ENCODE data around the gene AOPEP.
"Not testable (repeated sequence)": the region's sequence is repeated elsewhere in the genome, so short reads cannot be mapped to it uniquely, and the experiment has no call there.

Gene AOPEP

DNA sequence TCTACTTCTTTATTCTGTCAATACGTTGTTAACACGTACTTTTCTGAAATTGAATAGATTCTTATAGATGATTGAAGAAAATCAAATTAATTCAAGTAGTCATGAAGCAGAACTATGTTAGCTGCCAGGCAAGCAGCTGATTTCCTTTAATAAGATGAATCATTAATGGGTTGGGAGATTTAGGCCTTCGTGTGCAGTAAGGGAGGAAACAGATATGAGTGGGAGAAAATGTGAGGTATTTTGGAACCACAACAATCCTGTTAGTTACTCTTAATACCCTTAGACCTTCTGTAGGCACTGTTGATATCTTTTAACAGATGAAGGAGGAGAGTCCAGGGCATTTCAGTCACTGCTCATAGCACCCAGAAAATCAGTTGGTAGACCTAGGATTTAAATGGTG is 121.0 kb downstream of the AOPEP start:
- no peak for DNase-seq (ENCODE audit: low read depth)

DNA sequence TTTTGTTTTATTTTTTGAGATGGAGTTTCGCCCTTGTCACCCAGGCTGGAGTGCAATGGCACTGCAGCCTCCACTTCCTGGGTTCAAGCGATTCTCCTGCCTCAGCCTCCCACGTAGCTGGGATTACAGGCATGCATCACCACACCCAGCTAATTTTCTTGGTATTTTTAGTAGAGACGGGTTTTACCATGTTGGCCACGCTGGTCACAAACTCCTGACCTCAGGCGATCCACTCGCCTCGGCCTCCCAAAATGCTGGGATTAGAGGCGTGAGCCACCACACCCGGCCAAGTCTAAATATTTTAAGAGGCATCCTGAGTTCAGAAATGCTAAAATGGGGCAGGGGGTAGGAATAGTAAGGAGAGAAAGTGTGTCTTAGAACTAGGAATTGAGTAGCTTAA is 122.3 kb downstream of the AOPEP start:
- not testable (repeated sequence) for DNase-seq (ENCODE audit: low read depth)

DNA sequence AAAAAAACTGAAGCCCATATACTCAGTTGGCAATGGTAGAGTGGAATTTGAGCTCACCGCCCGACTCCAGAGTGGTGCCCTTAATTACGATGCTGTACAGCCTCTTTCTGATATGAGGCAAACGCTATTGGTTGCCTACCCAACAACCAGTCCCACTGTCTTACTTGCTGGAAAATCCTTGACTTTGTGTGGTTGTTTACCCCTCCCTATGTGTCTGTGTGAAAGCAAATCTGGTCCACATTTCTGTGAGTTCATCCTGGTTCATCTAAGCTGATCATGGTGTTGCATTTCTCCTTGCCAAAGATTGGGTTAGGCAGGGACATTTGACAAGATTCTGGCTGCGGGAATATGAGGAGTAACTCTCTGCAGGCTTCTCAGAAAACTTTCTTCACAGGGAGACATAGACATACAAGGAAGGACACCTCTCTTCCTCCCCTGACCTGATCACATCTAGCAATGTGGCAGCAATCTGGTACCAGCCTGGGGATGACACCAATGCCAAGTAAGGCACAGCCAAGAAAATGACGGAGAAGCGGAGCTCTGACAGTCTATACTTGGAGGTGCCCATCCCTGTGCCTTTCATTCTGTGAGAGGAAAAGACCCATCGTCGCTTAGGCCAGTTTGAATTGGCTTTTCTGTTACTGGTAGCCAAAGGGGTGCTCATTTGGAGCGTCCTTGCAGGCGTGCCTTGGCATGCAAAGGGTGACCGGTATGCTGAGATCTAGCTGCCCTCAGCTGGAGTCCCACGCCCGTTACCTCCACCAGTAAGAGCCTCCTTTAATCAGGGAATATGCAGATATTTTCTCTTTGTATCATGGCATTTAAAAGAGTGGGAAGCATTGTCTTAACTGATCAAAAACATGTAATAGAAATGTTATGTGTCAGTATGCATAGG is 124.3 kb downstream of the AOPEP start:
- no peak for DNase-seq (ENCODE audit: low read depth)

- DNase-seq (ENCODE audit: low read depth): no peak
Measured at GRCh38 chr9:94851467-94851866, 125.0 kb downstream of the AOPEP start.

GRCh38 chr9:94851892-94852291 is 125.4 kb downstream of the AOPEP start:
- no peak for DNase-seq (ENCODE audit: low read depth)

DNA sequence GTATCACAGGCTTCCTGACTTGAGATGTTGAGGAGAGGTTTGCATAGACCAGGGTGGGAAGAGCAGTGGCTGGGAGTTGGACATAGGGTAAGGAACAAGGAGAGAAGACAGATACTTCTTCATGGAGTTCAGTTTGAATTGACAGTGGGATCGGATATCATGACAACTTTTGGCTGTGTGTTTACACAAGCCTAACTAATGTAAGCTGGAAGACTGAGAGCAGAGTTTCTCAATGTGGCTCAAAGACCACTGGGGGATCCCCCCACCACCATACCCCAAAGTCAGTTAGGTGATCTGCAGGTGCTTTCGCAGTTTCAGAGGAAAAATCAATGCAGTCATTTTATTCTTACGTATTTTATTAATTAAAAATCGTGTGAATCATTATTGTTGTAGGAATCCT is 125.9 kb downstream of the AOPEP start:
- no peak for DNase-seq (ENCODE audit: low read depth)

DNA sequence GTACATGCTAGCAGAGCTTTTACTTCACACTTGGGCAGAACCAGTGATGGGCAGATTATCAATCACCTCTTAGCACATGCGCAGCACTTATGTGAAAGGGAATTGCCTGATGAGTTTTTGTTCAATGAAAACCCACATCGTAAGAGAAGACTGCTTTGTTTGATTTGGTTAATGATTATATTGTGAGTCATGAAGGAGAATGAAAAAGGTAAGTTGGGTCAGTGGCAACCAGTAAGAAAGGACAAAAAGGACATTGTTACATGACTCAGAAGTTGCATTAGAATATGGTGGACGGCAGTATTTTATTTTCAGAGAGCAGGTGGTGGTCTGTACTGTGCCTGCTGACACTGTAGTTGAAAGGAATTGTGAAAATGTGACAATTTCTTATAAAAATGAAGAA is 127.4 kb downstream of the AOPEP start:
- no peak for DNase-seq (ENCODE audit: low read depth)

- no peak for DNase-seq (ENCODE audit: low read depth)
Measured at GRCh38 chr9:94855903-94856302, 129.4 kb downstream of the AOPEP start.

- DNase-seq (ENCODE audit: low read depth): no peak
Measured at GRCh38 chr9:94857791-94858190, 131.3 kb downstream of the AOPEP start.

DNA sequence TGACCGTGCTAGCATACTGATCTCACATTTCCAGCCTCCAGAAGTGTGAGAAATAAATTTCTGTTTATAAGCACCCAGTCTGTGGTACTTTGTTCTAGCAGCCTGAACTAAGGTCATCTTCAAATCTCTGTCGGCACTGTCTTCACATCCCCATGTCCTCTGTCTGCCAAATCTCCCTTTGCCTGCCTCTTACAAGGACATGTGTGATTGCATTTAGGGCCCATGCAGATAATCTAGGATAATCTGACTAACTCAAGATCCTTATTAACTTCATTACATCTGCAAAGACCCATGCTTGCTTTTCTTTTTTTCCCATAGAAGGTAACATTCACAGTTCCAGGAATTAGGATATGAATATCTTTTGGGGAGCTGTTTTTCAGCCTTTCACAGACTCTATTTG is 132.7 kb downstream of the AOPEP start:
- no peak for DNase-seq (ENCODE audit: low read depth)

DNA sequence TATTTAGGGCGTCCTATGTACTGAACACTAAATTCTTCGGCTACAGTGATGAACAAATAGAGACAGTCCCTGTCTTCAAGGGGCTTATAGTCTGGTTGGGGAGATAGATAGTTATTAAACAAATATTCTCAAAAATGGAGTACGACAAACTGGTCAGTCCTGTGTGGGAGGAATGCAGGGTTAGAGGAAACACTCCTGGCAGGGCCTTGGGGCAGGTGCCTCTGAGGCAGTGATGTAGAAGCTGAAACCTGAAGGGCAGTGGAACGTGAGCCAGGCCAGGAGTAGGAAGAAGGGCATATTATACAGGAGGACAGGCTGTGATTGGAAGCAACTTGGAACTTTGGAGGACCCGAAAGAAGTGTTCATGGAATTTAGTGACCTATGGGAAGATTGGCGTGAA is 133.4 kb downstream of the AOPEP start:
- no peak for DNase-seq (ENCODE audit: low read depth)

GRCh38 chr9:94860678-94861588 is 134.4 kb downstream of the AOPEP start:
- peak; percentile 49 for DNase-seq (ENCODE audit: low read depth)

DNA sequence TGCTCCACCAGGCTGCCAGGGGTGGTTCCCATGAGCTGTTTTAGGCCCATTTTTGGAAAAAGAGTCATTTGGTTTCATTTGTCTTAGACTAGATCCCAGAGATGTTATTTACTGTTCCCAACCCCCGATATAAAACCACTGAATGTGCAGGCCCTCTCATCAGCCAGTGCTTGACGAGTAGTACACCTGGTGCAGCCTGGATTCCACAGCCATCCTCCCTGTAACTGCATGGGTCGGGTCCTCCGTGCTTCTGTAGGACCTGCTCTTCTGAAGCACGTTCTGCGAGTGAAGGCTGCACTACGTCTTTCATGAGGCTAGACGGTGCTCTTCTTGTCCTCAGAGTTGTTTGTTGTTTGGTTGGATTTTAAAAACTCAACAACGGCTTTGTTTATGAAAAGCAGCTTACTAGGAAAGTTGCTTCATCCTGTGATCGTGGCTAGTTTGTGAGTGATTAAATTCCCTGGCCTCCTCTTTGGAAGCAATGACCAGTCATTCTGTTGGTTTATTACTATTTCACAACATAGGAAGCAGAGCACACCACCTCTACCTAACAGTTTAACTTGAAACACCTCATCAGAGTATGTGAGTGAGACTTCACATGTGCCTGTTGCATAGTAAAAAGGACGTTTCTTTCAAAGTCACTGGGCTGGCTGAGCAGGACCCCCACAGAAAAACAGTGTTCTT is 135.2 kb downstream of the AOPEP start:
- no peak for DNase-seq (ENCODE audit: low read depth)

DNA sequence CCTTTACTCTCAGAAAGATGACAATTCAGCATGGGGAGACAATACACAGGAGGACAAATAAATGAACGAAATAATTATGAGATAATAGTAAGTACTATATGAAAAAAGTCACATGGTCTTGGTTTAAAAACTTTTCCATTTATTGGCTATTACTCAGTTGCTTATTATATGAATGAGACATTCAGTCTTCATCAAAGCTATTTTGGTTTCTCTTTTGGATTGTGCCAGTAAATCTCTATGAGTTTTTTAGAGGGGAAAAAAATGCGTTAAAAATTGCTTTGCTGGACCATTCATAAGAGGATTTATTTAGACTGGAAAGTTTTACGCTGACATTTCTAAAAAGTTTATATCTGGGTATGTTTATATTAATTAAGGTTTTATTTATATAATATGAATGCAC is 137.7 kb downstream of the AOPEP start:
- DNase-seq (ENCODE audit: low read depth): no peak

GRCh38 chr9:94864862-94865509 is 138.5 kb downstream of the AOPEP start:
- DNase-seq (ENCODE audit: low read depth): no peak

- DNase-seq (ENCODE audit: low read depth): no peak
Measured at GRCh38 chr9:94865582-94866452, 139.3 kb downstream of the AOPEP start.

DNA sequence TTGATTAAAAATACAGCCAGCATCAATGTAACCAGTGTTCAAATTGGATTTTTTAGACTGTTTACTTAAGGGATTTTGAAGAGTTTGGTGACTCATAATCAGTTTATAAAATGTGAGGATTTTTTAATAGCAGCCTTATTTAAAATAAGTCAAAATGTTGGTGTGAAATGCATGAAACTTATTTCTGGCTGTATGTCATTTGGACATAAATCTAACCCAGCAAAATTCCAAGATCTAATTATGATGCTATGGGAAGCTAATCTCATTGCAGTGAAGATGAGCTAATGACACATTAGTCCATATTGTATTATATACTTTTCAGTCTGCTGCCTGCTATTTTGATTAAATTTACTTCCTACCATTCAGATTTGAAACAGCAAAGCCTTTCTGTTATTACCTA is 140.3 kb downstream of the AOPEP start:
- DNase-seq (ENCODE audit: low read depth): no peak

DNA sequence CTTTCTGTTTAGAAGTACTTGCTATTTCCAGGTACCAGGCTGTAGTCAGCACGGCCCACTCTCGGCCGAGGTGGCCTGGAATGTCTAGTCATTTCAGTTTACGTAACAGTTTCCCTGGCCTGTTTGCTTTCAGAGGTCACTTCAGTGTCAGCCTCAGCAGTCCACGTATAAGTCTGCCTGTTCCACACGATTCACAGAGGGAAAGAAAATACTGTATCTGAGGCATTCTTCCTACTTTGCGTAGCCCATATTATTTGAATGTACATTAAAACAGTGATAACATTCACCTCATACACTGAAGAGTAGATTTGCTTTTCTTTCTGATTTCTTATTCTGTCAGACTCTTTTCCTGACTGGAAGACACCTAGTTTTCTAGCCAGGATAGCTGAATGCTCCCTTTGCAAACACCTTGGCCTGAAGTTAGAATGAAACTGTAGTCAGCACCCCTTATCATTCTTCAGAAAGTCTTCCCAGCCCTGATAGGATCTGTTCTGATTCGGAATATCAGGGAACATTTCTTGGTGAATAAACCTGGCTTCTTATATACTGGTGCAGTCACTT is 140.9 kb downstream of the AOPEP start:
- DNase-seq (ENCODE audit: low read depth): no peak

DNA sequence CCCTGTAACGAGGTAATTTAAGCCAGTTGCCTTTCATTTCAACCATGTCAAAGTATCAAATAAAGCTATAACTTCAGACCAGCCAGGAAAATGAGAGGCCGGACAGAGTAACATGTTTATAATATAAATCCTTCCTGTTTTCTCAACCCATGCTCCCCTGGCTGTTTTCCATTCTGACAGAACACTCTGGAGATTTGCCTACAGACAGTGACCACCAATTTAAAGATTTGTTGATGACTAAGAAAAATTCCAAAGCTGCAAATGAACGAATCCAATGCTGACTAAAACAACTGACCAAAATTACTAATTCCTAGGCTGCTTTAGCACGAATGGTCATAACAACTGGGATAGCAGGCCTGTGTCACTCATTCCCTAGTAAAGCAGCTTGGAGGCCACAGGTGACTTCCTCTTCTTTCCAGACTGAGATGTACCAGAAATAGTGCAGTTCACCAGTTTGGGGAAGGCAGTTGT is 141.4 kb downstream of the AOPEP start:
- DNase-seq (ENCODE audit: low read depth): no peak

DNA sequence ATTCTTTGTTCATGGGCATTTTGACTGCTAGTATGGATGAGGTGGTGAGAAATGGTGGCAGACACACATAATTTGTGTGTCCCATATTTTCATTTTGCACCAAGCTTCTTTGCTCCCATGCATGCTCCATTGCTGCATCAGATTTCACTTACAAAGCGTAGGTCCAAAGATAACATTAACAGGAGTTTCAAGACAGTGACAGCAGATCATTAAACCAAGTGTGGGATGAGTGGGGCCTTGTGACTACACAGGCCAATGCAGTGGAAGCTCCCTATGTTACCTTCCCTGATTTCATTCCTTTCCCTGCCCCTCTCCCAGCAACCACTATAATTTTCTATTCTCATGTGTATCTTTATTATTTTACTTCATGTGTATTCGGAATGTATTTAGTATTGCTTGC is 142.0 kb downstream of the AOPEP start:
- no peak for DNase-seq (ENCODE audit: low read depth)

Measured in activated T-cell treated with anti-CD3 and anti-CD28 coated beads for 24 hours (primary cell).